HAP-1 (cell line): ENCODE results near the gene ULK1.

Source experiments
- DNase-seq, 2 experiments: peaks; one replicate each; pipeline ENCODE4 v3.0.0-alpha.2; 2016 to 2020; ENCODE audit warnings: low spot score in 2 of 2
- H3K27me3 ChIP-seq: fragments of 250-450 bp; sonication (Bioruptor Pico); 2 replicates; pipeline ENCODE4 v1.5.1; 2020; ENCODE audit warnings: low read depth, mild to moderate bottlenecking, moderate library complexity
- H3K36me3 ChIP-seq: fragments of 250-450 bp; sonication (Bioruptor Pico); replicated peaks from 2 replicates; pipeline ENCODE4 v1.5.1; 2020; ENCODE audit warnings: mild to moderate bottlenecking
- H3K4me1 ChIP-seq: fragments of 250-450 bp; sonication (Bioruptor Pico); 2 replicates; pipeline ENCODE4 v1.5.1; 2020; ENCODE audit warnings: mild to moderate bottlenecking
- H3K4me3 ChIP-seq: fragments of 250-450 bp; sonication (Bioruptor Pico); 2 replicates; pipeline ENCODE4 v1.5.1; 2020; ENCODE audit warnings: mild to moderate bottlenecking, moderate library complexity
- H3K9me3 ChIP-seq: fragments of 250-450 bp; sonication (Bioruptor Pico); 2 replicates; pipeline ENCODE4 v1.5.1; 2020; ENCODE audit warnings: mild to moderate bottlenecking, moderate library complexity
- in situ Hi-C: fragments of 300-500 bp; cut with MboI; formaldehyde crosslinking; loops from 3 replicates; pipeline ENCODE4 v1.14.3; 2020; ENCODE audit warnings: low sequenced_read_pairs, inconsistent platforms, mixed read lengths

Gene ULK1

GRCh38 chr12:131911851-131912477 is 17.5 kb downstream of the ULK1 start:
- H3K27me3 ChIP-seq: no peaks in the 10 kb centered on the region
- in situ Hi-C loops: no loop called here
- no peaks in the 10 kb centered on the region for H3K4me1 ChIP-seq
- no peak overlapping the region for H3K4me3 ChIP-seq
- H3K9me3 ChIP-seq: no peaks in the 10 kb centered on the region
- no peak for DNase-seq
- peaks cover 22% of the 10 kb centered on the region for H3K36me3 ChIP-seq

- no peaks in the 10 kb centered on the region for H3K27me3 ChIP-seq
- H3K4me1 ChIP-seq: no peaks in the 10 kb centered on the region
- H3K36me3 ChIP-seq: peaks cover 22% of the 10 kb centered on the region
- no peaks in the 10 kb centered on the region for H3K9me3 ChIP-seq
- in situ Hi-C loops: no loop called here
- H3K4me3 ChIP-seq: no peak overlapping the region
- no peak for DNase-seq
Observed at GRCh38 chr12:131912518-131913274, 18.3 kb downstream of the ULK1 start.

- in situ Hi-C loops: no loop called here
- H3K9me3 ChIP-seq: no peaks in the 10 kb centered on the region
- no peaks in the 10 kb centered on the region for H3K27me3 ChIP-seq
- H3K36me3 ChIP-seq: peaks cover 18% of the 10 kb centered on the region
- no peaks in the 10 kb centered on the region for H3K4me1 ChIP-seq
- no peak overlapping the region for H3K4me3 ChIP-seq
- no peak for DNase-seq
Observed at GRCh38 chr12:131913666-131914065, 19.2 kb downstream of the ULK1 start.

- no peaks in the 10 kb centered on the region for H3K9me3 ChIP-seq
- H3K36me3 ChIP-seq: peaks cover 13% of the 10 kb centered on the region
- in situ Hi-C loops: no loop called here
- DNase-seq: no peak
- no peaks in the 10 kb centered on the region for H3K27me3 ChIP-seq
- H3K4me1 ChIP-seq: no peaks in the 10 kb centered on the region
- H3K4me3 ChIP-seq: no peak overlapping the region
Observed at GRCh38 chr12:131914179-131914702, 19.8 kb downstream of the ULK1 start.

GRCh38 chr12:131915000-131915689 is 20.7 kb downstream of the ULK1 start:
- H3K9me3 ChIP-seq: no peaks in the 10 kb centered on the region
- H3K27me3 ChIP-seq: no peaks in the 10 kb centered on the region
- no peak overlapping the region for H3K4me3 ChIP-seq
- DNase-seq: no peak
- in situ Hi-C loops: no loop called here
- H3K4me1 ChIP-seq: no peaks in the 10 kb centered on the region
- peaks cover 13% of the 10 kb centered on the region for H3K36me3 ChIP-seq

DNA sequence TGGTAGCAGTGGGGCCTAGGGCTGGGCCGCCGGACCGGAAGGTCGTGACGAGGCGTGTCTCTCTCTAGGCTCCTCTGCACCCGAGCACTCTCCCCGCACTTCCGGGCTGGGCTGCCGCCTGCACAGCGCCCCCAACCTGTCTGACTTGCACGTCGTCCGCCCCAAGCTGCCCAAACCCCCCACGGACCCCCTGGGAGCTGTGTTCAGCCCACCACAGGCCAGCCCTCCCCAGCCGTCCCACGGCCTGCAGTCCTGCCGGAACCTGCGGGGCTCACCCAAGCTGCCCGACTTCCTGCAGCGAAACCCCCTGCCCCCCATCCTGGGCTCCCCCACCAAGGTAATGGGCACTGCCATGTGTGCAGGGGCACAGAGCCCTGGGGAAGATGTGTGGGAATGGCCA is 21.4 kb downstream of the ULK1 start:
- in situ Hi-C loops: no loop called here
- Histone ChIP-seq H3K9me3 (no peaks in the 10 kb centered on the region), H3K4me1 (no peaks in the 10 kb centered on the region), H3K27me3 (no peaks in the 10 kb centered on the region), H3K4me3 (no peak overlapping the region), H3K36me3 (peaks cover 11% of the 10 kb centered on the region)
- DNase-seq: no peak

DNA sequence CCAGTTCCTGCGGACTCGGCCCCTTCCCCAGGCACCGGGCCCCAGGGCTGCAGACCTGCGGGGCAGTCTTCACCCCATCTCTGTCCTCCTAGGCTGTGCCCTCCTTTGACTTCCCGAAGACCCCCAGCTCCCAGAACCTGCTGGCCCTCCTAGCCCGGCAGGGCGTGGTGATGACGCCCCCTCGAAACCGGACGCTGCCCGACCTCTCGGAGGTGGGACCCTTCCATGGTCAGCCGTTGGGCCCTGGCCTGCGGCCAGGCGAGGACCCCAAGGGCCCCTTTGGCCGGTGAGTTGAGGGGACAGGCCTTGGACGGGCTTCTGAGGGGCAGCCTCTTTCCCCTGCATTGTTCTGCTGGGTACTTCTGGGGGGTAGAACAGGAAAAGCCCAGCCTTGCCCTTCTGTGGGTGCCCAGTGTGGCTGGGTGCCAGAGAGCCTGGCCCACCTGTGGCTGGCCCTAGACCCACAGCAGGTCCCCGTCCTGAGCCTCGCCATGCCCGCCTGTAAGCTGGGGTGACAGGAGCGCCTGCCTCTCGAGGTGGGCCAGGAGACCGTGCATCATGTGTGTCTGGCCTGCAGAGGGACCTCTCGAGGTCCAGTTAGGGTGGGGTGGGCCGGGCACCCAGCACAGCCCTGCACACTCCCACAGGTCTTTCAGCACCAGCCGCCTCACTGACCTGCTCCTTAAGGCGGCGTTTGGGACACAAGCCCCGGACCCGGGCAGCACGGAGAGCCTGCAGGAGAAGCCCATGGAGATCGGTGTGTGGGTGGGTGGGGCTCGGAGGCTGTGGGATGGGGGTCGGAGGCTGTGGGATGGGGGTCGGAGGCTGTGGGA is 22.1 kb downstream of the ULK1 start:
- in situ Hi-C loops: no loop called here
- DNase-seq: no peak

GRCh38 chr12:131917139-131917710 is 22.8 kb downstream of the ULK1 start:
- H3K4me3 ChIP-seq: no peak overlapping the region
- no peaks in the 10 kb centered on the region for H3K27me3 ChIP-seq
- no peaks in the 10 kb centered on the region for H3K4me1 ChIP-seq
- peaks cover 5% of the 10 kb centered on the region for H3K36me3 ChIP-seq
- no peaks in the 10 kb centered on the region for H3K9me3 ChIP-seq
- DNase-seq: no peak
- in situ Hi-C loops: no loop called here

More for the DNA sequence above, 22.1 kb downstream of the ULK1 start:
- peaks cover 10% of the 10 kb centered on the region for H3K36me3 ChIP-seq
- no peaks in the 10 kb centered on the region for H3K4me1 ChIP-seq
- no peak overlapping the region for H3K4me3 ChIP-seq
- H3K9me3 ChIP-seq: no peaks in the 10 kb centered on the region
- no peaks in the 10 kb centered on the region for H3K27me3 ChIP-seq

GRCh38 chr12:131917711-131918306 is 23.4 kb downstream of the ULK1 start:
- peaks cover 4% of the 10 kb centered on the region for H3K36me3 ChIP-seq
- DNase-seq: no peak
- no peaks in the 10 kb centered on the region for H3K9me3 ChIP-seq
- H3K4me3 ChIP-seq: no peak overlapping the region
- no peaks in the 10 kb centered on the region for H3K4me1 ChIP-seq
- no peaks in the 10 kb centered on the region for H3K27me3 ChIP-seq
- in situ Hi-C loops: no loop called here

- Histone ChIP-seq H3K4me3 (no peak overlapping the region), H3K36me3 (peaks cover 4% of the 10 kb centered on the region), H3K27me3 (no peaks in the 10 kb centered on the region), H3K9me3 (no peaks in the 10 kb centered on the region), H3K4me1 (no peaks in the 10 kb centered on the region)
- in situ Hi-C loops: no loop called here
- DNase-seq: no peak
Observed at GRCh38 chr12:131918311-131919050, 24.1 kb downstream of the ULK1 start.

- Histone ChIP-seq H3K36me3 (peaks cover 4% of the 10 kb centered on the region), H3K27me3 (no peaks in the 10 kb centered on the region), H3K4me3 (no peak overlapping the region), H3K9me3 (no peaks in the 10 kb centered on the region), H3K4me1 (no peaks in the 10 kb centered on the region)
- no peak for DNase-seq
- in situ Hi-C loops: no loop called here
Observed at GRCh38 chr12:131919051-131919347, 24.6 kb downstream of the ULK1 start.

GRCh38 chr12:131919366-131920156 is 25.1 kb downstream of the ULK1 start:
- Histone ChIP-seq H3K9me3 (no peaks in the 10 kb centered on the region), H3K27me3 (no peaks in the 10 kb centered on the region), H3K36me3 (peaks cover 4% of the 10 kb centered on the region), H3K4me1 (no peaks in the 10 kb centered on the region), H3K4me3 (no peak overlapping the region)
- in situ Hi-C loops: no loop called here
- no peak for DNase-seq
